HepG2 (cell line): ENCODE results near the gene FAM83C. TPM values are rescaled to one million over a fixed set of nuclear protein-coding genes. Genes with fewer than 3 reads are reported as not detected.
A peak's percentile ranks its signal among the peaks of the same experiment; 100 is the strongest.

Source experiments
- CHD4 ChIP-seq: fragments of 200-600 bp; sonication (generic); IDR thresholded peaks from 2 replicates; pipeline ENCODE4 v1.7.0; 2017; ENCODE audit warnings: mild to moderate bottlenecking, low read length, borderline replicate concordance
- POLR2A ChIP-seq, 2 experiments: IDR thresholded peaks; 2 replicates each; pipeline ENCODE4 v1.6.1; 2011; ENCODE audit warnings: low read depth in 2 of 2, low read length in 2 of 2, mild to moderate bottlenecking in 1 of 2, moderate library complexity in 1 of 2; ENCODE audit not compliant: insufficient read depth in 1 of 2
- PRPF4 ChIP-seq: fragments of 200-400 bp; formaldehyde crosslinking; IDR thresholded peaks from 2 replicates; pipeline ENCODE4 v1.6.1; 2016; ENCODE audit warnings: low read length, low read depth; ENCODE audit not compliant: poor library complexity, severe bottlenecking
- polyA plus RNA-seq, 8 experiments: library from polyadenylated mRNA; depleted of rRNA in 3 of 8; stranded (reverse) in 7 of 8; unstranded in 1 of 8; fragments of >200 nt; fragmentation: Illumina TruSeq in 4 of 8; extraction: Trizol in 4 of 8; gene quantifications; 2 replicates each; pipeline versions ENCODE4 v1.2.1 to v1.2.3, GENCODE V29; 2011 to 2016; ENCODE audit warnings: low read depth in 4 of 8, missing spikeins in 1 of 8, mixed read lengths in 1 of 8; ENCODE audit not compliant: insufficient read depth in 1 of 8
- total RNA-seq, 5 experiments: library from RNA; depleted of rRNA; stranded (reverse); fragments of >200 nt; fragmentation: Illumina TruSeq; extraction: Trizol; gene quantifications; 2 replicates each; pipeline ENCODE4 v1.2.3, GENCODE V29; 2016; ENCODE audit warnings: low read depth in 1 of 5
- TF ChIP-seq, protein P1 (sequence below): sonication (generic); formaldehyde crosslinking; IDR thresholded peaks from one replicate; pipeline ENCODE4 v1.5.1; 2020; ENCODE audit warnings: mild to moderate bottlenecking, missing genetic modification reagents; ENCODE audit errors: not compliant biosample characterization
- TF ChIP-seq, protein P2 (sequence below): IDR thresholded peaks from 2 replicates; pipeline ENCODE4 v1.6.1; 2012; ENCODE audit warnings: inconsistent platforms
- TF ChIP-seq, protein P3 (sequence below): sonication (generic); formaldehyde crosslinking; IDR thresholded peaks from 2 replicates; pipeline ENCODE4 v1.4.0; 2020; ENCODE audit warnings: missing genetic modification reagents, borderline replicate concordance

The FAM83C gene
- total and polyA plus RNA-seq, 2 of the 13 experiments (the other 11 are each of a cell fraction or from before 2014, with no cell fraction given), result 0.04 TPM; not detected in 1

DNA sequence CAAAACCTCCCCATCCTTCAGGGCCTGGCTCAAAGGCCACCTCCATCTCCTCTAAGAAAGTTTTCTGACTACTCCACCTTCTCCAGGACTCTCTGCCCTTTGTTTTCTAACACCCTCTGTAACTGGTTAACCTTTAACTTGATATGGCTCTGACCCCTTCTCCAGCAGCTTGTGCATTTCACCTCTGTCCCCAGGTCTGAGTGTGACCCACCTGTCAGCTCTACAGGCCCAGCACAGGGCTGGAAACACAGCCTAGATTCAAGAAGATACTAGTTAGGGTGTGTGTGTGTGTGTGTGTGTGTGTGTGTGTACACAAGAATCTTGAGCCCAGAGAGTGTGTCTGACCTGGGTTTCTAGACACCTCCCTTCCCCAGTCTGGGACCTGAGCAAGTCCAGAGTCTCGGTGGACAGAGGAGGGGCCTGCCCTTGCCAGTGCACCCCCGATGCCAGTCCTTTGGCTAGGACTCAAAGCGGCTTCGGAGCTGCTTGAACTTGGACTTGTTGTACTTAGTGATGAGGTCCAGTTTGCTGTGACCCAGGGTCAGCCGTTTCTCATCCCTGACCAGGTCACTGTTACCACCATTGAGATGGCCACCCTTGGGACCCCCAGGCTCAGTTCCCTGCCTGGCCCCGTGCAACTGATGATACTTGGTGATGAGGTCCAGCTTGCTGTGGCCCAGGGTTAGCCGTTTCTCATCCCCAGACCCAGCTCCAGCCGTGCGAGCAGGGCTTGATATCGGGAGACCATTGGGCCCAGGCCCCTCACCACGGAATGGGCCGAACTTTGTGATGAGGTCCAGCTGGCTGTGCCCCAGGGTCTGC is 5.9 kb downstream of the FAM83C start (continued):
- TF ChIP-seq, protein P1, sequence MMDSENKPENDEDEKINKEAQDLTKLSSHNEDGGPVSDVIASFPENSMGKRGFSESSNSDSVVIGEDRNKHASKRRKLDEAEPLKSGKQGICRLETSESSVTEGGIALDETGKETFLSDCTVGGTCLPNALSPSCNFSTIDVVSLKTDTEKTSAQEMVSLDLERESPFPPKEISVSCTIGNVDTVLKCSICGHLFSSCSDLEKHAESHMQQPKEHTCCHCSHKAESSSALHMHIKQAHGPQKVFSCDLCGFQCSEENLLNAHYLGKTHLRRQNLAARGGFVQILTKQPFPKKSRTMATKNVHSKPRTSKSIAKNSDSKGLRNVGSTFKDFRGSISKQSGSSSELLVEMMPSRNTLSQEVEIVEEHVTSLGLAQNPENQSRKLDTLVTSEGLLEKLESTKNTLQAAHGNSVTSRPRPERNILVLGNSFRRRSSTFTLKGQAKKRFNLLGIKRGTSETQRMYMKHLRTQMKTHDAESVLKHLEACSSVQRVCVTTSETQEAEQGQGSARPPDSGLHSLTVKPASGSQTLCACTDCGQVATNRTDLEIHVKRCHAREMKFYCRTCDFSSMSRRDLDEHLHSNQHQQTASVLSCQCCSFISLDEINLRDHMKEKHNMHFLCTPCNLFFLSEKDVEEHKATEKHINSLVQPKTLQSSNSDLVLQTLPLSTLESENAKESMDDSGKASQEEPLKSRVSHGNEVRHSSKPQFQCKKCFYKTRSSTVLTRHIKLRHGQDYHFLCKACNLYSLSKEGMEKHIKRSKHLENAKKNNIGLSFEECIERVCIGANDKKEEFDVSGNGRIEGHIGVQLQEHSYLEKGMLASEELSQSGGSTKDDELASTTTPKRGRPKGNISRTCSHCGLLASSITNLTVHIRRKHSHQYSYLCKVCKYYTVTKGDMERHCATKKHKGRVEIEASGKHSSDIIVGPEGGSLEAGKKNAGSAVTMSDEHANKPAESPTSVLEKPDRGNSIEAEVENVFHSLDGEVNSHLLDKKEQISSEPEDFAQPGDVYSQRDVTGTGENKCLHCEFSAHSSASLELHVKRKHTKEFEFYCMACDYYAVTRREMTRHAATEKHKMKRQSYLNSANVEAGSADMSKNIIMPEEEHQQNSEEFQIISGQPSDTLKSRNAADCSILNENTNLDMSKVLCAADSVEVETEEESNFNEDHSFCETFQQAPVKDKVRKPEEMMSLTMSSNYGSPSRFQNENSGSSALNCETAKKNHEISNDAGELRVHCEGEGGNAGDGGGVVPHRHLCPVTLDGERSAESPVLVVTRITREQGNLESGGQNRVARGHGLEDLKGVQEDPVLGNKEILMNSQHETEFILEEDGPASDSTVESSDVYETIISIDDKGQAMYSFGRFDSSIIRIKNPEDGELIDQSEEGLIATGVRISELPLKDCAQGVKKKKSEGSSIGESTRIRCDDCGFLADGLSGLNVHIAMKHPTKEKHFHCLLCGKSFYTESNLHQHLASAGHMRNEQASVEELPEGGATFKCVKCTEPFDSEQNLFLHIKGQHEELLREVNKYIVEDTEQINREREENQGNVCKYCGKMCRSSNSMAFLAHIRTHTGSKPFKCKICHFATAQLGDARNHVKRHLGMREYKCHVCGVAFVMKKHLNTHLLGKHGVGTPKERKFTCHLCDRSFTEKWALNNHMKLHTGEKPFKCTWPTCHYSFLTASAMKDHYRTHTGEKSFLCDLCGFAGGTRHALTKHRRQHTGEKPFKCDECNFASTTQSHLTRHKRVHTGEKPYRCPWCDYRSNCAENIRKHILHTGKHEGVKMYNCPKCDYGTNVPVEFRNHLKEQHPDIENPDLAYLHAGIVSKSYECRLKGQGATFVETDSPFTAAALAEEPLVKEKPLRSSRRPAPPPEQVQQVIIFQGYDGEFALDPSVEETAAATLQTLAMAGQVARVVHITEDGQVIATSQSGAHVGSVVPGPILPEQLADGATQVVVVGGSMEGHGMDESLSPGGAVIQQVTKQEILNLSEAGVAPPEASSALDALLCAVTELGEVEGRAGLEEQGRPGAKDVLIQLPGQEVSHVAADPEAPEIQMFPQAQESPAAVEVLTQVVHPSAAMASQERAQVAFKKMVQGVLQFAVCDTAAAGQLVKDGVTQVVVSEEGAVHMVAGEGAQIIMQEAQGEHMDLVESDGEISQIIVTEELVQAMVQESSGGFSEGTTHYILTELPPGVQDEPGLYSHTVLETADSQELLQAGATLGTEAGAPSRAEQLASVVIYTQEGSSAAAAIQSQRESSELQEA (CRISPR knock-in tag), result no peak
- 0 out of 2 replicates have a peak, but pooled peaks have one; percentile 27 for TF ChIP-seq CHD4
- no peak for TF ChIP-seq PRPF4
- TF ChIP-seq, protein P2, sequence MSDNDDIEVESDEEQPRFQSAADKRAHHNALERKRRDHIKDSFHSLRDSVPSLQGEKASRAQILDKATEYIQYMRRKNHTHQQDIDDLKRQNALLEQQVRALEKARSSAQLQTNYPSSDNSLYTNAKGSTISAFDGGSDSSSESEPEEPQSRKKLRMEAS, result peak; percentile 65; the same call in 1 of the 2 replicates
- TF ChIP-seq POLR2A (IDR thresholded peaks at IDR 0.05; ENCODE audit: insufficient read depth in 1 of 2, low read depth in 2 of 2, low read length in 2 of 2), result peak in 1 of 2 experiments; percentile 70; a peak in 2 of 4 replicates
- TF ChIP-seq, protein P3, sequence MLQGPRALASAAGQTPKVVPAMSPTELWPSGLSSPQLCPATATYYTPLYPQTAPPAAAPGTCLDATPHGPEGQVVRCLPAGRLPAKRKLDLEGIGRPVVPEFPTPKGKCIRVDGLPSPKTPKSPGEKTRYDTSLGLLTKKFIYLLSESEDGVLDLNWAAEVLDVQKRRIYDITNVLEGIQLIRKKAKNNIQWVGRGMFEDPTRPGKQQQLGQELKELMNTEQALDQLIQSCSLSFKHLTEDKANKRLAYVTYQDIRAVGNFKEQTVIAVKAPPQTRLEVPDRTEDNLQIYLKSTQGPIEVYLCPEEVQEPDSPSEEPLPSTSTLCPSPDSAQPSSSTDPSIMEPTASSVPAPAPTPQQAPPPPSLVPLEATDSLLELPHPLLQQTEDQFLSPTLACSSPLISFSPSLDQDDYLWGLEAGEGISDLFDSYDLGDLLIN (CRISPR knock-in tag), result no peak; the same call in 1 of the 2 replicates
- TF ChIP-seq, all 625 proteins: peak for 224
